ENCODE data around the gene STRIT1. TPM values are rescaled to one million over a fixed set of nuclear protein-coding genes. Genes with fewer than 3 reads are reported as not detected.

The STRIT1 gene
- total RNA-seq, 2 experiments from 2014 or later = not detected

- DNase-seq (ENCODE audit: low spot score) = no peak
- Histone ChIP-seq H3K36me3 (ENCODE audit: insufficient read depth, low read length) (no peaks in the 10 kb centered on the region), H4K20me1 (ENCODE audit: insufficient read depth, low read length) (no peaks in the 10 kb centered on the region), H2AFZ (ENCODE audit: low read length) (peak overlapping the region; percentile 49; the same call in 1 of the 2 replicates), H3K79me2 (ENCODE audit: insufficient read depth, low read depth, low read length) (no peaks in the 10 kb centered on the region), H3K9me3 (ENCODE audit: low read length) (no peaks in the 10 kb centered on the region), H3K4me3 (ENCODE audit: low read depth, low read length, poor library complexity, severe bottlenecking) (no peak overlapping the region), H3K9me2 (ENCODE audit: insufficient read depth, low read length) (no peaks in the 10 kb centered on the region), H3K4me1 (ENCODE audit: insufficient read depth, low read length, poor library complexity, severe bottlenecking) (peaks cover 3% of the 10 kb centered on the region), H3K27ac (ENCODE audit: low read depth, low read length, poor library complexity, severe bottlenecking) (no peak overlapping the region), H3K4me2 (ENCODE audit: low read length) (no peak overlapping the region)
- TF ChIP-seq CTCF (conservative IDR thresholded peaks at IDR 0.05; ENCODE audit: low read length) (no peak), EZH2phosphoT487 (IDR thresholded peaks at IDR 0.05; ENCODE audit: borderline replicate concordance, low read depth, low read length) (no peak)
- ChIA-PET CTCF (ENCODE audit: unreplicated experiment) (no interaction called here), POLR2A (interaction anchor here (0.6 kb wide), 1 partner anchor 94 kb away, joined by 3 read pairs; no protein-coding TSS in a partner anchor)
- intact Hi-C loops (cut with micrococcal nuclease; ENCODE audit: unreplicated experiment) = no loop called here
- no TSS peak for BruUV-seq (replicated peaks)
These were observed 33.9 kb upstream of the STRIT1 start for GRCh38 chr3:155327430-155327829.

GRCh38 chr3:155326901-155327300, 33.4 kb upstream of the STRIT1 start:
- Histone ChIP-seq H3K4me2 (ENCODE audit: low read length) (no peak overlapping the region), H4K20me1 (ENCODE audit: insufficient read depth, low read length) (no peaks in the 10 kb centered on the region), H3K27ac (ENCODE audit: low read depth, low read length, poor library complexity, severe bottlenecking) (no peak overlapping the region), H3K9me2 (ENCODE audit: insufficient read depth, low read length) (no peaks in the 10 kb centered on the region), H3K4me1 (ENCODE audit: insufficient read depth, low read length, poor library complexity, severe bottlenecking) (peaks cover 3% of the 10 kb centered on the region), H3K4me3 (ENCODE audit: low read depth, low read length, poor library complexity, severe bottlenecking) (no peak overlapping the region), H3K9me3 (ENCODE audit: low read length) (no peaks in the 10 kb centered on the region), H2AFZ (ENCODE audit: low read length) (peak overlapping the region; percentile 49; the same call in 1 of the 2 replicates), H3K36me3 (ENCODE audit: insufficient read depth, low read length) (no peaks in the 10 kb centered on the region), H3K79me2 (ENCODE audit: insufficient read depth, low read depth, low read length) (no peaks in the 10 kb centered on the region)
- no TSS peak for BruUV-seq (replicated peaks)
- TF ChIP-seq EZH2phosphoT487 (IDR thresholded peaks at IDR 0.05; ENCODE audit: borderline replicate concordance, low read depth, low read length) (no peak), CTCF (conservative IDR thresholded peaks at IDR 0.05; ENCODE audit: low read length) (no peak)
- intact Hi-C loops (cut with micrococcal nuclease; ENCODE audit: unreplicated experiment) = no loop called here
- no peak for DNase-seq (ENCODE audit: low spot score)
- CTCF ChIA-PET (ENCODE audit: unreplicated experiment) = no interaction called here
- POLR2A ChIA-PET = interaction anchor here (0.6 kb wide), 1 partner anchor 94 kb away, joined by 3 read pairs; no protein-coding TSS in a partner anchor

- Histone ChIP-seq H3K4me2 (ENCODE audit: low read length) (no peak overlapping the region), H3K9me2 (ENCODE audit: insufficient read depth, low read length) (no peaks in the 10 kb centered on the region), H2AFZ (ENCODE audit: low read length) (peak overlapping the region; percentile 59; the same call in 1 of the 2 replicates), H3K9me3 (ENCODE audit: low read length) (no peaks in the 10 kb centered on the region), H3K4me1 (ENCODE audit: insufficient read depth, low read length, poor library complexity, severe bottlenecking) (peaks cover 3% of the 10 kb centered on the region), H3K79me2 (ENCODE audit: insufficient read depth, low read depth, low read length) (no peaks in the 10 kb centered on the region), H3K36me3 (ENCODE audit: insufficient read depth, low read length) (no peaks in the 10 kb centered on the region), H3K4me3 (ENCODE audit: low read depth, low read length, poor library complexity, severe bottlenecking) (no peak overlapping the region), H3K27ac (ENCODE audit: low read depth, low read length, poor library complexity, severe bottlenecking) (no peak overlapping the region), H4K20me1 (ENCODE audit: insufficient read depth, low read length) (no peaks in the 10 kb centered on the region)
- DNase-seq (ENCODE audit: low spot score) = no peak
- POLR2A ChIA-PET = no interaction called here
- CTCF ChIA-PET (ENCODE audit: unreplicated experiment) = no interaction called here
- no TSS peak for BruUV-seq (replicated peaks)
- intact Hi-C loops (cut with micrococcal nuclease; ENCODE audit: unreplicated experiment) = no loop called here
- TF ChIP-seq CTCF (conservative IDR thresholded peaks at IDR 0.05; ENCODE audit: low read length) (no peak), EZH2phosphoT487 (IDR thresholded peaks at IDR 0.05; ENCODE audit: borderline replicate concordance, low read depth, low read length) (no peak)
These were observed 32.8 kb upstream of the STRIT1 start for GRCh38 chr3:155326244-155326643.

Measured in OCI-LY7 (cell line).